HG03139 (cell line): ENCODE measurements around the gene ASB18.
"Not testable (repeated sequence)": the region's sequence is repeated elsewhere in the genome, so short reads cannot be mapped to it uniquely, and the experiment has no call there.

Source experiments
- ATAC-seq: cut with Tn5 transposase; IDR thresholded peaks from one replicate; pipeline ENCODE4 v1.9.1; 2021; ENCODE audit not compliant: unreplicated experiment

ASB18 gene, protein sequence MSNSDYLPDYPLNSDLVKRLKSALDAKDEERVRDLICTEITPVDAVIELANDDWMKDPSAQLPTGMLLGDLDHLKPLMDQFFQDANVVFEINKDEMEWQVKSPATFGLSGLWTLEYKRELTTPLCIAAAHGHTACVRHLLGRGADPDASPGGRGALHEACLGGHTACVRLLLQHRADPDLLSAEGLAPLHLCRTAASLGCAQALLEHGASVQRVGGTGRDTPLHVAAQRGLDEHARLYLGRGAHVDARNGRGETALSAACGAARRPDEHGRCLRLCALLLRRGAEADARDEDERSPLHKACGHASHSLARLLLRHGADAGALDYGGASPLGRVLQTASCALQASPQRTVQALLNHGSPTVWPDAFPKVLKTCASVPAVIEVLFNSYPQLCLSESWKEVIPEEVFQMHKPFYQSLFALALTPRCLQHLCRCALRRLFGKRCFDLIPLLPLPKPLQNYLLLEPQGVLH

GRCh38 chr2:236264256-236264655 lies at the start of gene ASB18:
Gene ASB18, minus strand, starts transcription at chr2:236264406. Its CDS starts 61 bp downstream, at chr2:236264345.
- ATAC-seq, result no peak

- no peak for ATAC-seq
Measured at GRCh38 chr2:236311286-236311685, 47.1 kb upstream of the ASB18 start.

DNA sequence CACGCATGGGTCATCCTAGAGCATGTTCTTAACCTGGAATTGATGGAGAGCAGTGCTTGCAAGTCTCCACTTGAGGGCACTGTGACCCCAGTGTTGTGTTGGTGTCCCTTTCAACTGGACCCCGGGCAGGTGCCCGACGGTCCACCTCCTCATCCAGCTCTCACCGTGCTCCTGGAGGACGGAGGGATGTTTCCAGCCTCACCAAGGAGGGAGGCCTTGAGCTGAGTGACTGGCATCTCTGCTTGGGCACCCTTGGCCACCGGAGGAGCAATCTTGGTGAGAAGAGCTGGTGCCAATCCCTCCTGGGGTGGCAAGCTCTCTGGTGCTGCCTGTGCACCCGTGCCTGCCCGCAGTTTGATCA lies 45.4 kb upstream of the ASB18 start:
- ATAC-seq, result no peak

GRCh38 chr2:236308855-236309668 lies 44.9 kb upstream of the ASB18 start:
- ATAC-seq, result no peak

DNA sequence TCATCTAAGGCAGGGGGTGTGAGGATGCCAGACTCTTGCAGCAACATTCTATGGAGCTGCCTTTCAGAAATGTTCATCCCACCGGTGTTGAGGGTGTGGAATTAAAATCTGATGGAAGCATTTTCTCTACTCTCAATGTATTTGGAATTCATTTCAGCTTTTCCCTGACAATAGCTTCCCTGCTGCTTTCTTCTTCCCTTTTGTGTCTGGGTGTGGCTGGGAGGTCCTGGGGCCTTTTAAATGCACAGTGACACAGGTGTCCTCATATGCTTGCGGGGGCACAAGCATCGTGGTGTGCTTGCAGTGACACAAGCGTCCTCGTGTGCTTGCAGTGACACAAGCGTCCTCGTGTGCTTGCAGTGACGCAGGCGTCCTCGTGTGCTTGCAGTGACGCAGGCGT lies 43.4 kb upstream of the ASB18 start:
- no peak for ATAC-seq

DNA sequence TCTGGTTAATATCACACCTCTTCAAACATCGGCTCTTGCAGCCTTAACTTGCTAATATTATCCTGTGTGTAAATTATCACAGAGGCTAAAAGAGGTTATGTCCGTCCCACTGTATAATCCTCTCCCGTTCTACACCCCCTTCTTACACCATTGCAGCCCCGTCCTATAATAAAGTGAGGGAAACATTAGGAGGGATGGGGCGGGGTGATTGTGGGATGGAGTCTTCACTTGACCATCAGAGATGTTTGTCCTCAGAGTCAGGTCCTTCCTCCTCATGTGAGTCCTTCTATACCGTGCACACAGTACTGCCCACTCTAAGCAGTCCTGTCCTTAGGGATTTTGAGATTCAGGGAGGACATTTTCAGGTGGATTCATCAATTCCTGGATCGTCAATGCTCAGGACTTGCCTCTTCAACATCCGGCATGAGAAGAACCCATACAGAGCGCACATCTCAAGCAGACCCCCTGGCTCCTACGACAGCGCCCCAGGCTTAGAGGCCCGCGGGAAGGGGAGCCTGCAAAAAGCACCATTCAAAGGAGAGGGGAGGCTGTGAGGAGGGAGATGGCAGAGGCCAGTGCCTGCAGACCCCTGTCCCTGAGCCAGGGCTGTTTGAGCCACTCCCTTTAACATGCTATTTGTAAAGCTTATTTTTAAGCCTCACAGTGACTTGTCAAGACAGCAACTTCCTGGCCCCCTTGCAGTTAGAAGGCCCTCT lies 42.8 kb upstream of the ASB18 start:
- no peak for ATAC-seq

DNA sequence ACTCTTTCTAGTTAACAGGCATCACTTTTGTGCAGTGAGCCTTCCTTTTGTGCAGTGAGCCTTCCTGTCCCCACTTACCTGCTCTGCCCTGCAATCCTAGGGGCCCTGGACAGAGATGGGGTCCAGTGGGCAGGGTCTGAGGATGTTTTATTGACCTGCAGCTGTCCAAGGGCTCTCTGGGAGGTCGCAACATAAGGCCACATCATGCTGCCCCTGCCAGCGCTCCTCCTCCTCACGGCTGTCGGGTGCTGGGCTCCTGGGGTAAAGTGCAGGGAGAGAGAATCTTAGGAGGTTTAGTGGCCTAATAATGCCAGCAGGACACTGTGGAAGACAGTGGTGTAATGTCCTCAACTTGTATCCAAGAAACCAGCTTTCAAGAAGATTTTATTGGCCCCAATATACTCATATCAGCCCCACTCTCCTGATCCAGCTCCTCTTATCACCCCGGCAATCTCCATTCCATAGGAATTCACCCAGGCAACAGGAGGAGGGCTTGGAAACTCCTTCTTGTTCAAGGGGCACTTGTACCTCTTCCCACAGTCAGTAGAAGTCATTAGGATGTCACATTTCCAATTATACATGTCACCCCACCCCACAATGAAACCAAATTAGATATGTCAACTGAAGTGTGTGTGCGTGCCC lies 41.9 kb upstream of the ASB18 start:
- ATAC-seq, result no peak

GRCh38 chr2:236305531-236305930 lies 41.3 kb upstream of the ASB18 start:
- ATAC-seq, result no peak

DNA sequence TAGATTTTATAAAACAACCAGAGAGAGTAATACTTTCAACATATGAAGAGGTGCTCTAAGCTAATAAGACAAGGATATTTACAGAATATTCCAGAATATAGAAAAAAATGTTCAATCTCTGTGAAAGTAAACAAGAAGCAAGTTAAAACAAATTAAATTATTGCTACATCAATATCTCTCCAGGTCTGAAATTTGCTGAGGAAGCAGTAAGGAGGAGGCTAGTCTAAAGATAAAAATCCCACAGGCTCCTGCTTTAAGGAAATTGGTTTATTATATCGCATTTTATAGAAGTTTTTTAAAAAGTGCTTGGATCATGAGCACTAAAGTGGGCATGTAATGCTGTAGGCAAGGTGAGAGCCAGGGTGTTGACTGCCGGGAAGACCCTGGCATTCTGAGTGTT lies 39.7 kb upstream of the ASB18 start:
- ATAC-seq, result no peak

DNA sequence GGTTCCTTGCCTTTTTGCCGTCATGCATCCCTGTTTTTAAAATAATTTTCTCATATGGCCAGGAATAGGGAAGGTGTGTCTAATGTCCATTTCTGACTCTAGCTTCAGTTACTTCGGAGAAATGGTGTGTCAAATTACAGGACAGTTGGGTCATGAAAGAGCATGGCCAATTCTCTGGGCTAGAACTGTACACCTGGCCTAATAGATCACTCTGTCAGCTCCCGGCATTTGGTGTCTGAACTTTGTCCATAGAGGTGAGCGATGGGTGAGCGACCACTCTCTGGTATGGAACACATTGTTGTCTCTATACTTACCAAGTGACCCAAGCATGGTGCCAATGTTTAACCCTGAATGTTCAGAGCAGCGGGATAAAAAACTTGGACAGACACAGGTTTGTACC lies 38.3 kb upstream of the ASB18 start:
- no peak for ATAC-seq

- ATAC-seq, result no peak
Measured at GRCh38 chr2:236298924-236299475, 34.8 kb upstream of the ASB18 start.

DNA sequence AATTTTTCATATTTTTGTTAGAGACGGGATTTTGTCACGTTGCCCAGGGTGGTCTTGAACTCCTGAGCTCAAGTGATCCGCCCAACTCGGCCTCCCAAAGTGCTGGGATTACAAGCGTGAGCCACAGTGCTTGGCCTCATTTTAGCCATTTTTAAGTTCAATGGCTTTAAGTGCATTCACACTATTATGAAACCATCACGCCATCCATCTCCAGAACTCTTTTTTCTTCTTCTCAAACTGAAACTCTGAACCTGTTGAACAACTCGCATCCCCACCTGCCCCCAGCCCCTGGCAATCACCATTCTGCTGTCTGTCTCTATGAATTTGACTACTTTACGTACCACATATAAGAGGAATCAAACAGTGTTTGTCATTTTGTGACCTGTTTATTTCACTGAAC lies 31.3 kb upstream of the ASB18 start:
- no peak for ATAC-seq

DNA sequence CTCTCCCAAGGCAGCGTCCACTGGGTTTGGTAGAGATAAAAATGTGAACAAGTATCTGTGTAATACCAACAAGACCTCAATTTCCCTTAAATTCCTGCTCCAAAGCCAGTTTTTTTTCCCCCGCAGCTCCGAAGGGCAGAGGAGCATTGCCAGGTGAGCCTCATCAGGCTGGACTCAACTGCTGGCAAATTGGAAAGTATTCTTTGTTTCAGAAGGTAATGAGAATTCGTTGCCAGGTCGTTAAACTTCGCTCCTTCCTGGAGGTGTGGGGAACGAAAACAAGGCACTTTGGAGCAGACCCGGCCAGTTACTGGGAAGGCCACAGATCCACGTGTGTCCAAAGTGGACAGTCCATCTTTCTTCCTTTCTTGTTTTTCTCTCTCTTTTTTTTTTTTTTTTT lies 30.4 kb upstream of the ASB18 start:
- ATAC-seq, result no peak

- no peak for ATAC-seq
Measured at GRCh38 chr2:236293241-236293810, 29.1 kb upstream of the ASB18 start.

DNA sequence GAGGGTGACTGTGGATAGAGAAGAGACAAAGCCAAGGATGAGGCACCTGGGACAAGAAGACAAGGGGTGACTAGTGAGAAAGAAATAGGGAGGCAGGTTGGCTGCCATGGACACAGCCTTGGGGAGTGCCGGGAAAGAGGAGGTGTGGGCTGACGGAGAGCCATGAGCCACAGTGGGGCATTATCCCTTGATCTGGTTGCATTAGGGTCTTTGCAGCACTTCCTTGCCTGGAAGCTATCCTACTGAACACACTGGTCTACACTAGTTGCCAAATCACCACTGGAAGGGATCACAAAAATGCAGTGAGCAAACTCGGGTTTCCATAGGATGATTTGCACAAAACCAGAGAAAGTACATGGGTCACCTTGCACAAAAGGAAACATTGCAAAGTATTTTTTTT lies 27.7 kb upstream of the ASB18 start:
- no peak for ATAC-seq

- ATAC-seq, result no peak
Measured at GRCh38 chr2:236291476-236291875, 27.3 kb upstream of the ASB18 start.

DNA sequence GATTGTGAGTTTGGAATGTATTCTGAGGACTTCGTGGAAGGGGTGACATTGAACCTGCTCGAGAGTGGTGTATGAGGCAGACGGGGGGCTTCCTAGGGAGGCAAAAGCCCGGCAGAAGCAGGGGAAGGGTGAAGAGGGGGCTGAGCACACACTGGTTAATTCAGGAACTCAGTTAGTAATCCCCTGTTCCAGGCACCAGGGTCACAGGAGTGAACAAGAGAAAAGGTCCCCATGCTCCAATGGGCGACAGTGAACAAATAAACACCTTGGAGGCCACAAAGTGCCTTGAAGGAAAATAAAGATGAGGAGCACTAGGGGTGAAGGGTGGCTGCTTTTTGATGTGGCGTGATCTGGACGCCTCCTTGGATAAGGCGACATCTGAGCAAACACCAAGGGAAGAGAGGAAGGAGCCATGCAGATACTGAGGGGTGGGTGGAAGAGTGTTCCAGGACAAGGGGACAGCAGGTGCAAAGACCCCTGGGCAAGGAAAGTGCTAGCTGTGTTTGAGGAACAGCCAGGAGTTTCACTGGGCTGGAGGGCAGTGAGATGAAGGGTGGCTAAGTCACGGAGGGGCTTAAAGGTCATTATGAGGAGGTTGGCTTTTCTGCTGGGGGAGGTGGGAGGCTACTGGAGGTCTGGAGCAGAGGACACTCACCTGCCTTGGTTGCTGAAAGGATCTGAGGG lies 26.7 kb upstream of the ASB18 start:
- no peak for ATAC-seq

GRCh38 chr2:236289766-236290462 lies 25.7 kb upstream of the ASB18 start:
- no peak for ATAC-seq

DNA sequence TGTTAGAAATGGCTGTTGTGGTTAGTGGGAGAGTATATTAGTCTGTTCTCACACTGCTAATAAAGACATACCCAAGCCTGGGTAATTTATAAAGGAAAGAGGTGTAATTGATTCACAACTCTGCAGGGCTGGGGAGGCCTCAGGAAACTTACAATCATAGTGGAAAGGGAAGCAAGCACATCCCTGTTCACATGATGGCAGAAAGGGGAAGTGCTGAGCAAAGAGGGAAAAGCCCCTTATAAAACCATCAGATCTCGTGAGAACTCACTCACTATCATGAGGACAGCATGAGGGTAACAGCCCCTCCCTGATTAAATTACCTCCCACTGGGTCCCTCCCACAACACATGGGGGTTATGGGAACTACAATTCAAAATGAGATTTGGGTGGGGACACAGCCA lies 24.2 kb upstream of the ASB18 start:
- ATAC-seq, result not testable (repeated sequence)
